HEK293 (cell line): ENCODE results near the gene EIF4B.
A peak's percentile ranks its signal among the peaks of the same experiment; 100 is the strongest.

Source experiments
- CTCF ChIP-seq: fragments of 450-650 bp; formaldehyde crosslinking; IDR thresholded peaks from 2 replicates; pipeline ENCODE4 v1.5.1; 2016; ENCODE audit warnings: missing biosample characterization, missing genetic modification characterization
- ELK4 ChIP-seq: IDR thresholded peaks from 2 replicates; pipeline ENCODE4 v1.6.1; 2011; ENCODE audit warnings: mild to moderate bottlenecking, low read depth, low read length, borderline replicate concordance
- MZF1 ChIP-seq: fragments of 450-650 bp; formaldehyde crosslinking; IDR thresholded peaks from 2 replicates; pipeline ENCODE4 v1.5.1; 2017; ENCODE audit warnings: missing biosample characterization, missing genetic modification characterization, borderline replicate concordance
- ZBTB26 ChIP-seq: fragments of 450-650 bp; formaldehyde crosslinking; optimal IDR thresholded peaks from 2 replicates; pipeline ENCODE3; 2016; ENCODE audit warnings: missing biosample characterization, mild to moderate bottlenecking, missing genetic modification characterization
- ZNF184 ChIP-seq: fragments of 450-650 bp; IDR thresholded peaks from 2 replicates; pipeline ENCODE4 v1.5.1; 2018; ENCODE audit warnings: missing biosample characterization, mild to moderate bottlenecking, missing genetic modification characterization
- ZNF37A ChIP-seq: fragments of 450-650 bp; IDR thresholded peaks from 2 replicates; pipeline ENCODE4 v1.5.1; 2018; ENCODE audit warnings: missing biosample characterization, missing genetic modification characterization
- ZNF639 ChIP-seq: fragments of 450-650 bp; formaldehyde crosslinking; IDR thresholded peaks from 2 replicates; pipeline ENCODE4 v1.5.1; 2016; ENCODE audit warnings: missing biosample characterization, missing genetic modification characterization

GRCh38 chr12:53061404-53062010 is 55.3 kb downstream of the EIF4B start:
- no peak for TF ChIP-seq ZNF37A (tag by site-specific recombination)
- no peak for TF ChIP-seq ZNF639 (tag by site-specific recombination)
- TF ChIP-seq ELK4 = no peak
- TF ChIP-seq MZF1 = no peak
- peak; percentile 37; the same call in 1 of the 2 replicates for TF ChIP-seq CTCF (tag by site-specific recombination)
- no peak for TF ChIP-seq ZNF184
- TF ChIP-seq ZBTB26 (tag by site-specific recombination) = no peak
